Mammary microvascular endothelial cell (primary cell): ENCODE results near the gene LDLRAD3. TPM values are rescaled to one million over a fixed set of nuclear protein-coding genes. Genes with fewer than 3 reads are reported as not detected.

Experiments used
- total RNA-seq: library from RNA; depleted of rRNA; stranded (reverse); fragments of >200 nt; gene quantifications from 2 replicates; pipeline ENCODE4 v1.2.3, GENCODE V29; 2015

LDLRAD3 gene
- total RNA-seq: 14.1 and 15.8 TPM in 2 replicates

DNA sequence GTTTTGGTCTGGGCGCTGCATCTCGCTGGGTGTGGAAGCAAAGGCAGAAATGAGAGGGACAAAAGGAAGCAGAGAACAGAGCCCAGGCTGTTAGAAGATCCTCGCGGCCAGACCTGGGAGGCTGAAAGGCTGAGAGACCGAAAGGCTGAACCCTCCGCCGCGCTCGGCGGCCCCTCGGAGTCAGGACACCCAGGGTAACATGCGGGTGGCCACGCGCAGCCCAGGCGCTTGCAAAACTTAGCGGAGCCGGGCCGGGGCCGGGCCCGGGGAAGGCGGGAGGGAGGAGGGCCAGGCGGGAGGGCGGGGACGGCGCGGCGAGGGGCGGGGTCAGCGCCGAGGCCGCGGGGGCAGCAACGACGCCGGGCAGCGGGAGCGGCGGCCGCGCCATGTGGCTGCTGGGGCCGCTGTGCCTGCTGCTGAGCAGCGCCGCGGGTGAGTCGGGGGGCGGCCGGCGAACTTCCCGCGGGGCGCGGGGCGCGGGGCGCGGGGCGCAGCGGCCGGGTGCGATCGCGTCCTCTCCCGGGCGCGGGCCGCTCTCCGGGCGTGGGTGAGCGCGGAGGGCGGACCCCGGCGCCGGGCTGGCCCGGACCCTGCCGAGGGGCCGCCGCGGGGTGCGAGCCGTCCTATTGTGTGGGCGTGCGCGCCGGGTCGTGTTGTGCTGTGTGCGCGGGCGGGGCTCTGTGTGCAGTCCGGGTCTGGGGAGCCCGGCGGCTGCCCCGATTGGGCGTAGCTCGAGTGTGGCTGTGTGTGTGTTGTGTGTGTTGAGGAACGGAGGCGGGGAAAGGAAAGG is at the start of gene LDLRAD3:
Gene LDLRAD3, plus strand, starts transcription at position 350 of the 790 bp plus-strand sequence. Its CDS starts 37 bp downstream, at position 387.

